Neuron (in vitro differentiated cells): ENCODE measurements around the gene EN1.

Source experiments
- H2AFZ ChIP-seq: one replicate; pipeline ENCODE4 v1.6.1; 2013; ENCODE audit warnings: low read depth, mild to moderate bottlenecking, inconsistent platforms, low read length, moderate library complexity
- H3K27me3 ChIP-seq: one replicate; pipeline ENCODE4 v1.6.1; 2013; ENCODE audit warnings: low read length; ENCODE audit not compliant: insufficient read depth
- H3K36me3 ChIP-seq: one replicate; pipeline ENCODE4 v1.6.1; 2013; ENCODE audit warnings: low read length; ENCODE audit not compliant: insufficient read depth
- H3K4me1 ChIP-seq: one replicate; pipeline ENCODE4 v1.6.1; 2013; ENCODE audit warnings: low read length; ENCODE audit not compliant: insufficient read depth
- H3K4me3 ChIP-seq: 2 replicates; pipeline ENCODE4 v1.5.1; 2013; ENCODE audit warnings: mild to moderate bottlenecking, low read length, moderate library complexity
- H3K9me3 ChIP-seq: one replicate; pipeline ENCODE4 v1.6.1; 2013; ENCODE audit warnings: low read length

EN1 gene

GRCh38 chr2:118814368-118814767 lies 33.1 kb downstream of the EN1 start:
- Histone ChIP-seq H3K4me1 (no peaks in the 10 kb centered on the region), H3K4me3 (no peak overlapping the region), H2AFZ (no peak overlapping the region), H3K27me3 (peaks cover 15% of the 10 kb centered on the region), H3K9me3 (no peaks in the 10 kb centered on the region), H3K36me3 (no peaks in the 10 kb centered on the region)

GRCh38 chr2:118813601-118814339 lies 33.7 kb downstream of the EN1 start:
- Histone ChIP-seq H3K4me3 (no peak overlapping the region), H3K27me3 (peaks cover 16% of the 10 kb centered on the region), H3K4me1 (no peaks in the 10 kb centered on the region), H3K36me3 (no peaks in the 10 kb centered on the region), H2AFZ (no peak overlapping the region), H3K9me3 (no peaks in the 10 kb centered on the region)

GRCh38 chr2:118813111-118813510 lies 34.3 kb downstream of the EN1 start:
- Histone ChIP-seq H3K4me1 (peaks cover 1% of the 10 kb centered on the region), H3K4me3 (no peak overlapping the region), H3K9me3 (no peaks in the 10 kb centered on the region), H3K36me3 (no peaks in the 10 kb centered on the region), H2AFZ (no peak overlapping the region), H3K27me3 (peaks cover 17% of the 10 kb centered on the region)

- H3K36me3 ChIP-seq = no peaks in the 10 kb centered on the region
- no peak overlapping the region for H2AFZ ChIP-seq
- H3K27me3 ChIP-seq = peaks cover 18% of the 10 kb centered on the region
- H3K4me3 ChIP-seq = no peak overlapping the region
- peaks cover 7% of the 10 kb centered on the region for H3K4me1 ChIP-seq
- no peaks in the 10 kb centered on the region for H3K9me3 ChIP-seq
Measured at GRCh38 chr2:118812552-118812951, 34.9 kb downstream of the EN1 start.

GRCh38 chr2:118811514-118812115 lies 35.8 kb downstream of the EN1 start:
- peaks cover 24% of the 10 kb centered on the region for H3K27me3 ChIP-seq
- peaks cover 8% of the 10 kb centered on the region for H3K4me1 ChIP-seq
- H3K4me3 ChIP-seq = no peak overlapping the region
- H3K36me3 ChIP-seq = no peaks in the 10 kb centered on the region
- H3K9me3 ChIP-seq = no peaks in the 10 kb centered on the region
- no peak overlapping the region for H2AFZ ChIP-seq

GRCh38 chr2:118810766-118811165 lies 36.7 kb downstream of the EN1 start:
- no peak overlapping the region for H3K4me3 ChIP-seq
- H3K9me3 ChIP-seq = no peaks in the 10 kb centered on the region
- H2AFZ ChIP-seq = no peak overlapping the region
- no peaks in the 10 kb centered on the region for H3K36me3 ChIP-seq
- H3K4me1 ChIP-seq = peaks cover 8% of the 10 kb centered on the region
- peaks cover 26% of the 10 kb centered on the region for H3K27me3 ChIP-seq

GRCh38 chr2:118808429-118808809 lies 39.0 kb downstream of the EN1 start:
- peak overlapping the region; percentile 40 for H2AFZ ChIP-seq
- no peaks in the 10 kb centered on the region for H3K9me3 ChIP-seq
- no peaks in the 10 kb centered on the region for H3K36me3 ChIP-seq
- peaks cover 8% of the 10 kb centered on the region for H3K4me1 ChIP-seq
- H3K4me3 ChIP-seq = no peak overlapping the region
- peaks cover 21% of the 10 kb centered on the region for H3K27me3 ChIP-seq

- H3K27me3 ChIP-seq = peaks cover 19% of the 10 kb centered on the region
- no peak overlapping the region for H3K4me3 ChIP-seq
- no peaks in the 10 kb centered on the region for H3K36me3 ChIP-seq
- H3K4me1 ChIP-seq = peaks cover 8% of the 10 kb centered on the region
- peak overlapping the region; percentile 40 for H2AFZ ChIP-seq
- no peaks in the 10 kb centered on the region for H3K9me3 ChIP-seq
Measured at GRCh38 chr2:118807668-118808428, 39.6 kb downstream of the EN1 start.

GRCh38 chr2:118806797-118807667 lies 40.4 kb downstream of the EN1 start:
- peaks cover 8% of the 10 kb centered on the region for H3K4me1 ChIP-seq
- H2AFZ ChIP-seq = no peak overlapping the region
- no peak overlapping the region for H3K4me3 ChIP-seq
- H3K36me3 ChIP-seq = no peaks in the 10 kb centered on the region
- no peaks in the 10 kb centered on the region for H3K9me3 ChIP-seq
- peaks cover 16% of the 10 kb centered on the region for H3K27me3 ChIP-seq

- H3K27me3 ChIP-seq = peaks cover 16% of the 10 kb centered on the region
- no peaks in the 10 kb centered on the region for H3K36me3 ChIP-seq
- no peak overlapping the region for H2AFZ ChIP-seq
- no peak overlapping the region for H3K4me3 ChIP-seq
- H3K9me3 ChIP-seq = no peaks in the 10 kb centered on the region
- H3K4me1 ChIP-seq = peaks cover 8% of the 10 kb centered on the region
Measured at GRCh38 chr2:118805064-118805690, 42.3 kb downstream of the EN1 start.

GRCh38 chr2:118803012-118803411 lies 44.4 kb downstream of the EN1 start:
- Histone ChIP-seq H3K9me3 (no peaks in the 10 kb centered on the region), H3K4me3 (no peak overlapping the region), H3K36me3 (no peaks in the 10 kb centered on the region), H3K27me3 (peaks cover 12% of the 10 kb centered on the region), H2AFZ (no peak overlapping the region), H3K4me1 (peaks cover 5% of the 10 kb centered on the region)

- Histone ChIP-seq H3K36me3 (no peaks in the 10 kb centered on the region), H3K4me1 (no peaks in the 10 kb centered on the region), H2AFZ (no peak overlapping the region), H3K27me3 (no peaks in the 10 kb centered on the region), H3K4me3 (no peak overlapping the region), H3K9me3 (no peaks in the 10 kb centered on the region)
Measured at GRCh38 chr2:118801151-118801550, 46.3 kb downstream of the EN1 start.
